Measurements from ENCODE around the gene NDUFS1.

GRCh38 chr2:206112846-206113547 lies 46.2 kb downstream of the NDUFS1 start:
- TF ChIP-seq CTCF (IDR thresholded peaks at IDR 0.05; ENCODE audit: low read depth, low read length): no peak
- no peak for TF ChIP-seq EZH2phosphoT487 (IDR thresholded peaks at IDR 0.05; ENCODE audit: low read depth)
